SU-DHL-6 (cell line): ENCODE measurements around the gene RINT1.

Experiments used
- H2AFZ ChIP-seq: fragments of 200-600 bp; sonication (generic); 2 replicates; pipeline ENCODE4 v1.6.1; 2014; ENCODE audit warnings: low read depth, mild to moderate bottlenecking, moderate library complexity, mixed read lengths, antibody characterized with exemption, low read length; ENCODE audit not compliant: severe bottlenecking
- H3F3A ChIP-seq: fragments of 200-600 bp; shearing (Covaris generic); 2 replicates; pipeline ENCODE4 v1.6.0; 2016; ENCODE audit warnings: antibody characterized with exemption, mild to moderate bottlenecking; ENCODE audit not compliant: insufficient read depth
- H3K27ac ChIP-seq: fragments of 200-600 bp; sonication (generic); 2 replicates; pipeline ENCODE4 v1.5.1; 2016; ENCODE audit warnings: low read depth, mild to moderate bottlenecking, low read length, moderate library complexity, mixed read lengths
- H3K27me3 ChIP-seq: fragments of 200-600 bp; sonication (generic), shearing (Covaris generic); 2 replicates; pipeline ENCODE4 v1.6.0; 2014; ENCODE audit warnings: mild to moderate bottlenecking, low read length
- H3K36me3 ChIP-seq: fragments of 200-600 bp; sonication (generic); 2 replicates; pipeline ENCODE4 v1.6.1; 2014; ENCODE audit warnings: mild to moderate bottlenecking, low read length, mixed read lengths
- H3K4me2 ChIP-seq: fragments of 300-600, 200-600 bp; shearing (Covaris generic), sonication (generic); 2 replicates; pipeline ENCODE4 v1.6.0; 2014; ENCODE audit warnings: low read length, low read depth, mild to moderate bottlenecking; ENCODE audit not compliant: poor library complexity, severe bottlenecking
- H3K4me3 ChIP-seq: fragments of 200-600 bp; sonication (generic); 2 replicates; pipeline ENCODE4 v1.5.1; 2014; ENCODE audit warnings: antibody characterized with exemption, low read length, mild to moderate bottlenecking, mixed read lengths; ENCODE audit not compliant: insufficient read depth, poor library complexity, severe bottlenecking
- H3K79me2 ChIP-seq: fragments of 200-600 bp; sonication (generic); 2 replicates; pipeline ENCODE4 v1.6.1; 2014; ENCODE audit warnings: mild to moderate bottlenecking, low read length, moderate library complexity; ENCODE audit not compliant: insufficient read depth
- H3K9ac ChIP-seq: fragments of 200-600 bp; sonication (generic); 2 replicates; pipeline ENCODE4 v1.7.0; 2014; ENCODE audit warnings: mild to moderate bottlenecking, low read length
- H3K9me2 ChIP-seq: fragments of 200-600 bp; sonication (generic); replicated peaks from 2 replicates; pipeline ENCODE4 v1.6.1; 2014; ENCODE audit warnings: low read length; ENCODE audit not compliant: insufficient read depth
- H3K9me3 ChIP-seq: fragments of 200-600 bp; sonication (generic); 2 replicates; pipeline ENCODE4 v1.6.1; 2014; ENCODE audit warnings: low read length, mixed read lengths; ENCODE audit not compliant: insufficient read depth
- H4K20me1 ChIP-seq: fragments of 200-600 bp; sonication (generic); 2 replicates; pipeline ENCODE4 v1.6.1; 2014; ENCODE audit warnings: low read depth, mild to moderate bottlenecking, antibody characterized with exemption, low read length, moderate library complexity, mixed read lengths
- CTCF ChIP-seq: fragments of 200-600 bp; sonication (generic); IDR thresholded peaks from one replicate; pipeline ENCODE4 v1.5.1; 2017; ENCODE audit warnings: antibody characterized with exemption, mild to moderate bottlenecking, low read length, moderate library complexity; ENCODE audit not compliant: insufficient read depth, poor library complexity, severe bottlenecking
- EZH2phosphoT487 ChIP-seq: fragments of 200-600 bp; sonication (generic), shearing (Covaris generic); conservative IDR thresholded peaks from 2 replicates; pipeline ENCODE4 v1.6.1; 2018; ENCODE audit warnings: mild to moderate bottlenecking, antibody characterized with exemption, low read length, moderate library complexity, mixed read lengths

RINT1 gene

GRCh38 chr7:105567024-105567423 lies 35.0 kb downstream of the RINT1 start:
- H3K9me2 ChIP-seq = no peaks in the 10 kb centered on the region
- H3F3A ChIP-seq = peaks cover 7% of the 10 kb centered on the region
- no peaks in the 10 kb centered on the region for H3K79me2 ChIP-seq
- H3K4me2 ChIP-seq = no peak overlapping the region
- TF ChIP-seq CTCF = no peak
- TF ChIP-seq EZH2phosphoT487 = no peak
- no peak overlapping the region for H3K9ac ChIP-seq
- peaks cover 33% of the 10 kb centered on the region; the same call in 1 of the 2 replicates for H3K36me3 ChIP-seq
- H3K9me3 ChIP-seq = no peaks in the 10 kb centered on the region
- no peaks in the 10 kb centered on the region for H3K27me3 ChIP-seq
- no peaks in the 10 kb centered on the region for H4K20me1 ChIP-seq
- no peak overlapping the region for H3K4me3 ChIP-seq
- H2AFZ ChIP-seq = no peak overlapping the region
- H3K27ac ChIP-seq = no peak overlapping the region

- Histone ChIP-seq H3K9me3 (no peaks in the 10 kb centered on the region), H3K4me3 (no peak overlapping the region), H3K79me2 (no peaks in the 10 kb centered on the region), H3K9ac (no peak overlapping the region), H3K9me2 (no peaks in the 10 kb centered on the region), H3K4me2 (no peak overlapping the region), H2AFZ (no peak overlapping the region), H3K27ac (no peak overlapping the region), H3K27me3 (no peaks in the 10 kb centered on the region), H3K36me3 (peaks cover 33% of the 10 kb centered on the region; the same call in 1 of the 2 replicates), H4K20me1 (no peaks in the 10 kb centered on the region), H3F3A (peaks cover 7% of the 10 kb centered on the region)
- TF ChIP-seq EZH2phosphoT487 (no peak), CTCF (no peak)
Observed at GRCh38 chr7:105567821-105568220, 35.8 kb downstream of the RINT1 start.

- Histone ChIP-seq H3K4me3 (no peak overlapping the region), H3K36me3 (peaks cover 15% of the 10 kb centered on the region; the same call in 1 of the 2 replicates), H3K27me3 (no peaks in the 10 kb centered on the region), H2AFZ (no peak overlapping the region), H3K9me2 (no peaks in the 10 kb centered on the region), H3F3A (peaks cover 7% of the 10 kb centered on the region), H4K20me1 (no peaks in the 10 kb centered on the region), H3K9ac (no peak overlapping the region), H3K4me2 (no peak overlapping the region), H3K9me3 (no peaks in the 10 kb centered on the region), H3K79me2 (no peaks in the 10 kb centered on the region), H3K27ac (no peak overlapping the region)
- TF ChIP-seq CTCF (no peak), EZH2phosphoT487 (no peak)
Observed at GRCh38 chr7:105571891-105572290, 39.9 kb downstream of the RINT1 start.

- Histone ChIP-seq H3K27ac (no peak overlapping the region), H3F3A (no peaks in the 10 kb centered on the region; the same call in 1 of the 2 replicates), H2AFZ (no peak overlapping the region), H3K4me3 (no peak overlapping the region), H3K79me2 (no peaks in the 10 kb centered on the region), H3K9me2 (no peaks in the 10 kb centered on the region), H3K9ac (no peak overlapping the region), H3K9me3 (no peaks in the 10 kb centered on the region), H3K36me3 (no peaks in the 10 kb centered on the region), H3K27me3 (no peaks in the 10 kb centered on the region), H3K4me2 (no peak overlapping the region), H4K20me1 (no peaks in the 10 kb centered on the region)
- TF ChIP-seq EZH2phosphoT487 (no peak), CTCF (no peak)
Observed at GRCh38 chr7:105577251-105577650, 45.2 kb downstream of the RINT1 start.
